ENCODE data around the gene ZFC3H1.

The ZFC3H1 gene

GRCh38 chr12:71684081-71684480 is 20.4 kb upstream of the ZFC3H1 start:
- DNase-seq (ENCODE audit: low read depth), result no peak

GRCh38 chr12:71683633-71684032 is 20.0 kb upstream of the ZFC3H1 start:
- DNase-seq (ENCODE audit: low read depth), result no peak

GRCh38 chr12:71682466-71682865 is 18.8 kb upstream of the ZFC3H1 start:
- DNase-seq (ENCODE audit: low read depth), result no peak

- no peak for DNase-seq (ENCODE audit: low read depth)
Observed at GRCh38 chr12:71671816-71672215, 8.2 kb upstream of the ZFC3H1 start.

GRCh38 chr12:71671311-71671710 is 7.7 kb upstream of the ZFC3H1 start:
- no peak for DNase-seq (ENCODE audit: low read depth)

GRCh38 chr12:71666259-71666658 is 2.6 kb upstream of the ZFC3H1 start:
- no peak for DNase-seq (ENCODE audit: low read depth)

GRCh38 chr12:71665090-71665463 is 1.4 kb upstream of the ZFC3H1 start:
- no peak for DNase-seq (ENCODE audit: low read depth)

- no peak for DNase-seq (ENCODE audit: low read depth)
Observed at GRCh38 chr12:71664411-71665089, 902 bp upstream of the ZFC3H1 start.

GRCh38 chr12:71662849-71663560 is 643 bp downstream of the ZFC3H1 start:
- no peak for DNase-seq (ENCODE audit: low read depth)

- no peak for DNase-seq (ENCODE audit: low read depth)
Observed at GRCh38 chr12:71661977-71662530, 1.6 kb downstream of the ZFC3H1 start.

GRCh38 chr12:71656740-71657139 is 6.9 kb downstream of the ZFC3H1 start:
- DNase-seq (ENCODE audit: low read depth), result no peak

- no peak for DNase-seq (ENCODE audit: low read depth)
Observed at GRCh38 chr12:71655907-71656306, 7.7 kb downstream of the ZFC3H1 start.

GRCh38 chr12:71655495-71655894 is 8.2 kb downstream of the ZFC3H1 start:
- DNase-seq (ENCODE audit: low read depth), result no peak

GRCh38 chr12:71654200-71654599 is 9.4 kb downstream of the ZFC3H1 start:
- no peak for DNase-seq (ENCODE audit: low read depth)

- DNase-seq (ENCODE audit: low read depth), result no peak
Observed at GRCh38 chr12:71653137-71653536, 10.5 kb downstream of the ZFC3H1 start.

GRCh38 chr12:71652656-71653055 is 11.0 kb downstream of the ZFC3H1 start:
- no peak for DNase-seq (ENCODE audit: low read depth)

GRCh38 chr12:71649401-71649800 is 14.2 kb downstream of the ZFC3H1 start:
- no peak for DNase-seq (ENCODE audit: low read depth)

- no peak for DNase-seq (ENCODE audit: low read depth)
Observed at GRCh38 chr12:71648537-71648936, 15.1 kb downstream of the ZFC3H1 start.

- no peak for DNase-seq (ENCODE audit: low read depth)
Observed at GRCh38 chr12:71646512-71646911, 17.1 kb downstream of the ZFC3H1 start.

- no peak for DNase-seq (ENCODE audit: low read depth)
Observed at GRCh38 chr12:71645268-71645667, 18.4 kb downstream of the ZFC3H1 start.

- no peak for DNase-seq (ENCODE audit: low read depth)
Observed at GRCh38 chr12:71642264-71642663, 21.4 kb downstream of the ZFC3H1 start.

GRCh38 chr12:71641390-71641789 is 22.3 kb downstream of the ZFC3H1 start:
- DNase-seq (ENCODE audit: low read depth), result no peak

- no peak for DNase-seq (ENCODE audit: low read depth)
Observed at GRCh38 chr12:71640316-71640715, 23.3 kb downstream of the ZFC3H1 start.

- no peak for DNase-seq (ENCODE audit: low read depth)
Observed at GRCh38 chr12:71639341-71639760, 24.3 kb downstream of the ZFC3H1 start.

Data from non-pigmented ciliary epithelial cell (primary cell).